GM21447 (cell line): Measurements from ENCODE around the gene ACTRT1.

ENCODE experiments used
- ATAC-seq: cut with Tn5 transposase; IDR thresholded peaks from one replicate; pipeline ENCODE4 v1.9.1; 2021; ENCODE audit not compliant: unreplicated experiment

Gene ACTRT1

GRCh38 chrX:128052303-128052702 is at the start of gene ACTRT1:
ACTRT1 (minus strand) TSS chrX:128052403; CDS start chrX:128052206, 197 bp downstream.
- no peak for ATAC-seq

- no peak for ATAC-seq
Measured at GRCh38 chrX:128078545-128078944, 26.3 kb upstream of the ACTRT1 start.

- no peak for ATAC-seq
Measured at GRCh38 chrX:128057421-128057820, 5.2 kb upstream of the ACTRT1 start.

- no peak for ATAC-seq
Measured at GRCh38 chrX:128051526-128051925, 677 bp downstream of the ACTRT1 start.

DNA sequence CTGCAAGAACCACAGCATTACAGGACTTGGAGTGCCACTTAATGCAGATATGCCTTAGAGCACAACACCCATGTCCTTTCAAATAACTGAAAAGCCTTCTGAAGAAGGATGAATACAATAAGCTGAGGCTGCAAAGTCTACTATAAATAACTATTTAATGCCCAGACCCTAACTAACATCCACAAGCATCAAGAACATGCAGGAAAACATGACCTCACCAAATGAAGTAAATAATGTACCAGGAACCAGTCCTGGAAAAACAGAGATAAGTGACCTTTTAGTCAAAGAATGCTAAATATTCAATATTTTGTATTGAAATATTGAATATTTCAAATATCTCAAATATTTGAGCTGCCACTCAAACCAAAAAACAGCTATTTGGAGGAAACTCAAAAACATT is 16.9 kb downstream of the ACTRT1 start:
- ATAC-seq: no peak

- no peak for ATAC-seq
Measured at GRCh38 chrX:128021566-128021965, 30.6 kb downstream of the ACTRT1 start.

DNA sequence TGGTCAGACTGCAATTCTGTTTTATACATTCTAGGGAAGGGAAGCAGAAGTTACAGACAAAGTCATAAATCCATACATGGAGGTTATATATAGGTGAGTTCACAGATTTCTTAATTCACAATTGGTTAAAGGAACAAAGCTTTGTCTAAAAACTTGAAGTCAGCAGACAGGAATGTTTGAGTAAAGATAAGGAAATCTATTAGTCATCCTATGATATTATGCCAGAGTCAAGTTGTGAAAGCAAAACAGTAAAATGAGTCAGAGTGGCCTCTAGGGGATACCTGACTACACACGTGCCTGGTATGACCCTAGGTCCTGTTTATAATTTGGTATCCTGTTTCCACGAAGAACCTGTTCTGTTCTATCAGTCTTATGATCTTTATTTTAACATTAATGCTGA is 31.5 kb downstream of the ACTRT1 start:
- no peak for ATAC-seq

DNA sequence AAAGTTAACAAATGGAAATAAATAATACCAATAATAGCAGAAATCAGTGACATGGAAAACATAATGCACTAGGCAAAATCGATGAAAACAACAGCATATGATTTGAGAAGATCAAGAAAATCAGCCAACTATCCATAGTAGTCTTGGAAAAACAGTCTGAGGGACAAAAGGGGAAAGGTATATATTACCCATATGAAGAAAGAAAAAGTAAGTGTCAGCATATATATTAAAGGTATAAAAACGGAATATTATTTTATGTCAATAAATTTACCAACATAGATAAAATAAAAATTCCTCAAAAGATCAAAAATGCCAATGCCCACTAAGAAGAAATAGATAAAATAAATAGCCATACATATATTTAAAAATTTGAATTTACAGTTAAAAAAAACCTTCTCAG is 33.0 kb downstream of the ACTRT1 start:
- ATAC-seq: no peak

GRCh38 chrX:128012015-128012414 is 40.2 kb downstream of the ACTRT1 start:
- no peak for ATAC-seq

DNA sequence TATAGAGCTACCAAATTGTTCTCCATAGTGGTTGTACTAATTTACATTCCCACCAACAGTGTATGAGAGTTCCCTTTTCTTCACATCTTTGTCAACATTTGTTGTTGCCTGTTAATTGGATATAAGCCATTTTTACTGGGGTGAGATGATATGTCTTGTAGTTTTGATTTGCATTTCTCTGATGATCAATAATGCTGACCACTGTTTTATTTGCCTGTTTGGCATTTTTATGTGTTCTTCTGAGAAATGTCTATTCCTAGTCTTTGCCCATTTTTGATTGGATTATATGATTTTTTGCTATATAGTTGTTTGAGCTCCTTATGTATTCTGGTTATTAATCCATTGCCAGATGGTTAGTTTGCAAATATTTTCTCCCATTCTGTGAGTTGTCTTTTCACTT is 44.3 kb downstream of the ACTRT1 start:
- no peak for ATAC-seq
